Measurements from ENCODE around the gene CEP20. TPM values are rescaled to one million over a fixed set of nuclear protein-coding genes. Genes with fewer than 3 reads are reported as not detected.

CEP20 gene
- total RNA-seq, 1 experiment from 2014 or later = 52.4 TPM

DNA sequence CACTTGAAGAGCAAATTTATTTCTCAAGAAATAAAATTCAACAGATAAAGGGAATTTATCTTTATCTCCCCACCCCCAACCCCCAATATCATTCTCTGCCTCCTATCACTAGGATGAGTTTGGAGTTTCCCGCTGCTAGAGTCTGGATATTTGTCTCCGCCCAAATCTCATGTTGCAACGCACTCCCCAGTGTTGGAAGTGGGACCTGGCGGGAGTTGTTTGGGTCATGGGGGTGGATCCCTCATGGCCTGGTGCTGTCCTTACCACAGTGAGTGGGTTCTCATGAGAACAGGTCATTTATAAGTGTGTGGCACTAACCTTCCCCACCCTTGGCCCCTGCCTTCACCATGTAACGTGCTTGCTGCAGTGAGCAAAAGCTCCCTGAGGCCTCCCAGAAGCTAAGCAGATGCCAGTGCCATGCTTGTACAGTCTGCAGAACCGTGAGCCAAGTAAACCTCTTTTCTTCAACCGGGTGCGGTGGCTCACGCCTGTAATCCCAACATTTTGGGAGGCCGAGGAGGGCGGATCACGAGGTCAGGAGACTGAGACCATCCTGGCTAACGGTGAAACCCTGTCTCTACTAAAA lies 6.5 kb downstream of the CEP20 start:
- intact Hi-C loops (cut with micrococcal nuclease; ENCODE audit: unreplicated experiment) = loop anchor here (10.0 kb wide), 1 partner anchor 143 kb away; no protein-coding TSS in a partner anchor
- DNase-seq = no peak
- Mint-ChIP-seq H3K27ac (ENCODE audit: unreplicated experiment) (no peak overlapping the region), H3K4me1 (ENCODE audit: low read depth, unreplicated experiment) (peaks cover 23% of the 10 kb centered on the region), H3K4me3 (ENCODE audit: low read depth, unreplicated experiment) (no peak overlapping the region), H3K9me3 (ENCODE audit: low read depth, unreplicated experiment) (no peaks in the 10 kb centered on the region), H3K27me3 (ENCODE audit: unreplicated experiment) (no peaks in the 10 kb centered on the region), H3K36me3 (ENCODE audit: insufficient read depth, unreplicated experiment) (peaks cover 26% of the 10 kb centered on the region)
- no TSS peak for BruUV-seq (replicated peaks)
- CTCF ChIA-PET = no interaction called here
- no peak for TF ChIP-seq CTCF (IDR thresholded peaks at IDR 0.05; ENCODE audit: unreplicated experiment)

GRCh38 chr16:15880434-15881308 lies 7.7 kb downstream of the CEP20 start:
- no peak for DNase-seq
- H3K27ac Mint-ChIP-seq (ENCODE audit: unreplicated experiment) = no peak overlapping the region
- intact Hi-C loops (cut with micrococcal nuclease; ENCODE audit: unreplicated experiment) = loop anchor here (10.0 kb wide), 1 partner anchor 144 kb away; no protein-coding TSS in a partner anchor
- H3K9me3 Mint-ChIP-seq (ENCODE audit: low read depth, unreplicated experiment) = no peaks in the 10 kb centered on the region
- no peaks in the 10 kb centered on the region for H3K27me3 Mint-ChIP-seq (ENCODE audit: unreplicated experiment)
- CTCF ChIA-PET = interaction anchor here (0.5 to 1.4 kb wide), 3 partner anchors 8 to 109 kb away, joined by 3 to 7 read pairs (median 6); partner anchors contain the start of gene CEP20
- no peak overlapping the region for H3K4me3 Mint-ChIP-seq (ENCODE audit: low read depth, unreplicated experiment)
- peaks cover 21% of the 10 kb centered on the region for H3K36me3 Mint-ChIP-seq (ENCODE audit: insufficient read depth, unreplicated experiment)
- peaks cover 12% of the 10 kb centered on the region for H3K4me1 Mint-ChIP-seq (ENCODE audit: low read depth, unreplicated experiment)
- no peak for TF ChIP-seq CTCF (IDR thresholded peaks at IDR 0.05; ENCODE audit: unreplicated experiment)
- no TSS peak for BruUV-seq (replicated peaks)

DNA sequence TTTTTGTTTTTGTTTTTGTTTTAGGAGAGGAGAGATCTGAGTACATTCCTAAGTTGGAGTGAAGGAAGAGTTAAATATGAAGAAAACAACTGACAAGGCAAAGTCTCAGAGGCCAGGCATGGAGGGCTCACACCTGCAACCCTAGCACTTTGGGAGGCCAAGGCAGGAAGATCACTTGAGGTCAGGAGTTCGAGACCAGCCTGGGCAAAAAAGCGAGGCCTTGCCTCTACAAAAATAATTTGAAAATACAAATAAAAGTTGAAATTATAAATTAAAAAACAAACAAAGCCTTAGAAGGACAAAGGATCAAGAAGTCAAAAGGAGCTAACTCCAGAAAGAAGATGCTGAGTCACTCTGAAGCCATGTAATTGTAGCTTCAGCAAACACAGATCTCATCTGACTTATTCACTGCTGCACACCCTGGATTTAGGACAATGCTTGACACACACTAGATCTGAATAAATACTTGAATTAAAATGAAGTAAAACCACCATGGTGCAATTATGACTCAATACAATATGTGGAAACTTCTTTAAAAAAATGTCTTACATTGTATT lies 9.1 kb downstream of the CEP20 start:
- intact Hi-C loops (cut with micrococcal nuclease; ENCODE audit: unreplicated experiment) = no loop called here
- H3K4me1 Mint-ChIP-seq (ENCODE audit: low read depth, unreplicated experiment) = peaks cover 16% of the 10 kb centered on the region
- no peak for DNase-seq
- TF ChIP-seq CTCF (IDR thresholded peaks at IDR 0.05; ENCODE audit: unreplicated experiment) = no peak
- no peak overlapping the region for H3K4me3 Mint-ChIP-seq (ENCODE audit: low read depth, unreplicated experiment)
- H3K27ac Mint-ChIP-seq (ENCODE audit: unreplicated experiment) = peak overlapping the region; percentile 27
- CTCF ChIA-PET = interaction anchor here (0.5 to 1.4 kb wide), 3 partner anchors 9 to 214 kb away, joined by 3 to 7 read pairs (median 3); partner anchors contain the start of gene CEP20
- H3K36me3 Mint-ChIP-seq (ENCODE audit: insufficient read depth, unreplicated experiment) = peaks cover 29% of the 10 kb centered on the region
- BruUV-seq (replicated peaks) = no TSS peak
- H3K27me3 Mint-ChIP-seq (ENCODE audit: unreplicated experiment) = no peaks in the 10 kb centered on the region
- H3K9me3 Mint-ChIP-seq (ENCODE audit: low read depth, unreplicated experiment) = no peaks in the 10 kb centered on the region

DNA sequence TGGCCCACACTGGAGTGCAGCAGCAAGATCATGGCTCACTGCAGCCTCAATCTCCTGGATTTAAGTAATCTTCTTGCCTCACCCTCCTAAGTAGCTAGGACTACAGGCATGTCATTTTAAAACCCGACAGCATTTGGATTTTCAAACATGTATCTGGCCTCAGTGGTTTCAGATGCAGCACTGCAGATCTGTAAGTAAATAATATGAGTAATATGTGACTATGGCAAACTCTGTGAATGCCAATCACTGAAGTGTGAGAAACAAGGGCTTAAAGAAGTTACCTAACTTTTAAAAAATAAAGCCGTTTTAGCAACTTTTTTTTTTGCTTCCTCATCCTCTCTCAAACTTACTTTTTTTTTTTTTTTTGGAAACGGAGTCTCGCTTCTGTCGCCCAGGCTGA lies 11.9 kb downstream of the CEP20 start:
- DNase-seq = no peak
- no peak for TF ChIP-seq CTCF (IDR thresholded peaks at IDR 0.05; ENCODE audit: unreplicated experiment)
- Mint-ChIP-seq H3K9me3 (ENCODE audit: low read depth, unreplicated experiment) (no peaks in the 10 kb centered on the region), H3K27ac (ENCODE audit: unreplicated experiment) (no peak overlapping the region), H3K27me3 (ENCODE audit: unreplicated experiment) (no peaks in the 10 kb centered on the region), H3K4me1 (ENCODE audit: low read depth, unreplicated experiment) (peaks cover 16% of the 10 kb centered on the region), H3K36me3 (ENCODE audit: insufficient read depth, unreplicated experiment) (peaks cover 33% of the 10 kb centered on the region), H3K4me3 (ENCODE audit: low read depth, unreplicated experiment) (no peak overlapping the region)
- BruUV-seq (replicated peaks) = no TSS peak
- intact Hi-C loops (cut with micrococcal nuclease; ENCODE audit: unreplicated experiment) = no loop called here
- CTCF ChIA-PET = interaction anchor here (0.5 to 0.8 kb wide), 3 partner anchors 10 to 251 kb away, joined by 3 to 9 read pairs (median 3); no protein-coding TSS in a partner anchor
